DND-41 (cell line): ENCODE results near the gene NUP210L.

Source experiments
- EZH2 ChIP-seq: IDR thresholded peaks from 3 replicates; pipeline ENCODE4 v1.6.1; 2012; ENCODE audit warnings: borderline replicate concordance, low read depth, mild to moderate bottlenecking, moderate library complexity, low read length, inconsistent platforms; ENCODE audit not compliant: severe bottlenecking
- TF ChIP-seq, protein P1 (sequence below): IDR thresholded peaks from 2 replicates; pipeline ENCODE4 v1.5.1; 2012; ENCODE audit warnings: borderline replicate concordance, low read length, moderate library complexity, mild to moderate bottlenecking; ENCODE audit not compliant: poor library complexity, severe bottlenecking; ENCODE audit errors: extremely low read depth

DNA sequence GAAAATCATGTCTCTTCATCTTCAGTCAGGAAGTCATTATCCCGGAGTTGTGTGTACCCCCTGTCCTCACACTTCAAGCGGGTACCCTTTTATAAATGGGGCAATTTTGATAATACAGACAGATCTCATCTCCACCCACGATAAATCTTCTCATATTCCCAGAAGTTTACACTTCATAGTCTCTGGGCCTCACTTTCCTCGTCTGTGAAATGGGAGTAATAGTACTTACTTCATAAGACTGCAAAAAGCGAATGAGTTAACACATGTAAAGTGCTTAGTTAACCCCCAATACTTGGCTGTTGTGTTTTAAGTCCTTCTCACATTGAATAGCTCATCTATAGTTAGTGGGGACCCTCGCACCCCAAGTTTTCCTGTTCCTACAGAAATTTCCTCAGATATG, 820 bp downstream of the NUP210L start:
- TF ChIP-seq, protein P1, sequence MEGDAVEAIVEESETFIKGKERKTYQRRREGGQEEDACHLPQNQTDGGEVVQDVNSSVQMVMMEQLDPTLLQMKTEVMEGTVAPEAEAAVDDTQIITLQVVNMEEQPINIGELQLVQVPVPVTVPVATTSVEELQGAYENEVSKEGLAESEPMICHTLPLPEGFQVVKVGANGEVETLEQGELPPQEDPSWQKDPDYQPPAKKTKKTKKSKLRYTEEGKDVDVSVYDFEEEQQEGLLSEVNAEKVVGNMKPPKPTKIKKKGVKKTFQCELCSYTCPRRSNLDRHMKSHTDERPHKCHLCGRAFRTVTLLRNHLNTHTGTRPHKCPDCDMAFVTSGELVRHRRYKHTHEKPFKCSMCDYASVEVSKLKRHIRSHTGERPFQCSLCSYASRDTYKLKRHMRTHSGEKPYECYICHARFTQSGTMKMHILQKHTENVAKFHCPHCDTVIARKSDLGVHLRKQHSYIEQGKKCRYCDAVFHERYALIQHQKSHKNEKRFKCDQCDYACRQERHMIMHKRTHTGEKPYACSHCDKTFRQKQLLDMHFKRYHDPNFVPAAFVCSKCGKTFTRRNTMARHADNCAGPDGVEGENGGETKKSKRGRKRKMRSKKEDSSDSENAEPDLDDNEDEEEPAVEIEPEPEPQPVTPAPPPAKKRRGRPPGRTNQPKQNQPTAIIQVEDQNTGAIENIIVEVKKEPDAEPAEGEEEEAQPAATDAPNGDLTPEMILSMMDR, result no peak
- no peak for TF ChIP-seq EZH2
